GM21526 (cell line): Measurements from ENCODE around the gene ITM2C.

ENCODE experiments used
- ATAC-seq: cut with Tn5 transposase; IDR thresholded peaks from one replicate; pipeline ENCODE4 v1.9.1; 2021; ENCODE audit warnings: moderate library complexity; ENCODE audit not compliant: unreplicated experiment, low FRiP score

The ITM2C gene

GRCh38 chr2:230922951-230923717 is 58.4 kb downstream of the ITM2C start:
- ATAC-seq = no peak

GRCh38 chr2:230924092-230924469 is 59.3 kb downstream of the ITM2C start:
- ATAC-seq = peak; percentile 9

- peak; percentile 33 for ATAC-seq
These were observed 60.0 kb downstream of the ITM2C start, which contains the start of gene GPR55 for GRCh38 chr2:230924470-230925341. GPR55 (minus strand) TSS chr2:230925242; CDS start chr2:230910962, 14,280 bp downstream.

- ATAC-seq = peak; percentile 29
These were observed 60.7 kb downstream of the ITM2C start for GRCh38 chr2:230925443-230925878.

GRCh38 chr2:230925879-230926765 is 61.4 kb downstream of the ITM2C start:
- ATAC-seq = peak; percentile 29

- ATAC-seq = no peak
These were observed 63.1 kb downstream of the ITM2C start for GRCh38 chr2:230927711-230928341.
